GM18951 (cell line): ENCODE data around the gene CASR.

Experiments
- POLR2A ChIP-seq: IDR thresholded peaks from 4 replicates; pipeline ENCODE4 v1.6.1; 2011; ENCODE audit warnings: mild to moderate bottlenecking; ENCODE audit not compliant: insufficient read length, insufficient read depth; ENCODE audit errors: extremely low read depth
- in situ Hi-C: fragments of 300-500 bp; cut with MboI; formaldehyde crosslinking; loops from one replicate; pipeline ENCODE4 v1.12.0; 2022; ENCODE audit warnings: low sequenced_read_pairs, mixed read lengths, inconsistent platforms; ENCODE audit not compliant: unreplicated experiment

CASR gene

DNA sequence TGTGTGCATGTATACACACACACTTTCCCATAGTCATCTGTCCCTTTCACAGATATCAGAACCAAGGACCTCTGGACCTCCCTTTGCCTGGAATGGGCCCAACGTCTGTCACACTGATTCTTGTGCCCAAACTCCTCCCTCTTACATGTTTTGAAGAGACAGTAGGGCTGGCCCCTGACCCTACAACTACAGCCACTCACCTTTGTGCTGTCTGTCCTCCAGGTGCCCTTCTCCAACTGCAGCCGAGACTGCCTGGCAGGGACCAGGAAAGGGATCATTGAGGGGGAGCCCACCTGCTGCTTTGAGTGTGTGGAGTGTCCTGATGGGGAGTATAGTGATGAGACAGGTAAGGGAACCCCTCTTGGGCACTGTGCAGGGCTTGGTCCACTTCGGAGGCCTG lies 98.4 kb downstream of the CASR start:
- in situ Hi-C loops = no loop called here
- TF ChIP-seq POLR2A = no peak

DNA sequence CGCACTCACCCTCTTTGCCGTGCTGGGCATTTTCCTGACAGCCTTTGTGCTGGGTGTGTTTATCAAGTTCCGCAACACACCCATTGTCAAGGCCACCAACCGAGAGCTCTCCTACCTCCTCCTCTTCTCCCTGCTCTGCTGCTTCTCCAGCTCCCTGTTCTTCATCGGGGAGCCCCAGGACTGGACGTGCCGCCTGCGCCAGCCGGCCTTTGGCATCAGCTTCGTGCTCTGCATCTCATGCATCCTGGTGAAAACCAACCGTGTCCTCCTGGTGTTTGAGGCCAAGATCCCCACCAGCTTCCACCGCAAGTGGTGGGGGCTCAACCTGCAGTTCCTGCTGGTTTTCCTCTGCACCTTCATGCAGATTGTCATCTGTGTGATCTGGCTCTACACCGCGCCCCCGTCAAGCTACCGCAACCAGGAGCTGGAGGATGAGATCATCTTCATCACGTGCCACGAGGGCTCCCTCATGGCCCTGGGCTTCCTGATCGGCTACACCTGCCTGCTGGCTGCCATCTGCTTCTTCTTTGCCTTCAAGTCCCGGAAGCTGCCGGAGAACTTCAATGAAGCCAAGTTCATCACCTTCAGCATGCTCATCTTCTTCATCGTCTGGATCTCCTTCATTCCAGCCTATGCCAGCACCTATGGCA lies 100.5 kb downstream of the CASR start:
- in situ Hi-C loops = no loop called here

GRCh38 chr3:122284486-122284885 lies 101.0 kb downstream of the CASR start:
- no peak for TF ChIP-seq POLR2A
- in situ Hi-C loops = no loop called here

More for the DNA sequence above, 100.5 kb downstream of the CASR start:
- no peak for TF ChIP-seq POLR2A

DNA sequence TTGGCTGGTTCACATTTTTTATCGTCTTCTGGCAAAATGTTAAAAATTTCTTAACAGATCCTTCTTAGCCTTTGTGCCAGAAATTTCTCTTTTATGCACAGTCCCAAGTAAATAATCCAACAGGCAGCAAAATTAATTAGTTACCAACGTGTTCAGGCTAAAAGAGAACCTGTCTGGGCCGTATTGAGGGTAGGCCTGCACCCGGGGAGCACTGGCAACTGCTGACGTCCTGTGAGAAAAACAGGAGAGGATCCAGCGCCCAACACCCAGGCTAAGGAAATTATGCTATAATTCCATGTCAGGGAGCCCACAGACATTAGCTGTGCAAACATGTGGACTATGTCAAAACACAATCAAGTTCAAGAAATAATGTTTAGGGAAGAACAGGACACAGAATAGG lies 110.9 kb downstream of the CASR start:
- in situ Hi-C loops = no loop called here
- TF ChIP-seq POLR2A = no peak

- TF ChIP-seq POLR2A = no peak
- in situ Hi-C loops = no loop called here
Observed at GRCh38 chr3:122295266-122296062, 112.0 kb downstream of the CASR start.

DNA sequence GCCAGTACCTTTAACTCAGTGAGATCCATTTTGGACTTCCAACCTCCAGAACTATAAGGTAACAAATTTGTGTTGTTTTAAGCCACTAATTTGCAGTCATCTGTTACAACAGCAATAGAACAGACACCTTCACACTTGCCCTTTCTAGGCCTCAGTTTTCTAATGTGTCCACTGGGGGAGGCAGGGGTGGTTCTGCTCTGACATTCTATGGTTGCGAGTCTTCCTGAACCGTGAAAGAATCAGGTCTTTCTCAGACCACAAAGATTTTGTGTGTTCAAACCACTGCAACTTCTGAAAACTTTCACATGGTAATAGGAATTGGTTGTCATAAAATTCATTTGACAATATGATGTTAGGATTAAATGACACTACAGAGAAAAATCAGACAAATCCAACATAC lies 114.8 kb downstream of the CASR start:
- in situ Hi-C loops = no loop called here
- no peak for TF ChIP-seq POLR2A

DNA sequence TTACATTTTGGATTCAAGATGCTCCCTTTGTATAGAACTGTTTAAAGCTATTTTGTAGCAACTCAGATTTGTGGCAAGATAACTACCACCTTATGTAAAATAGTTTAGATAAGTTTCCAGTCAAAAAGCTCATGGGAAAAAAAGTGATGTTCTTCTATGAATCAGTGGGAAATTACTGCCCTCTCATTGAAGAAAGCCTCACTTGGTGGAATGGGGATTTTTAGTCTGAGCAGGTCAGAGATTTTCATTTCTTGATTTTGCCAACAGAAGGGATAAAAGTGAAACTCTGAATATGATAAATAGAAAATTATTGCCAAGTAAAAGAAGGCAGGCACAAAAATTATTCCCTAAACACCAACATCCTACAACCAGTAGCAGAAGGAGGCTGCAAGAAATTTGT lies 115.7 kb downstream of the CASR start:
- in situ Hi-C loops = no loop called here
- TF ChIP-seq POLR2A = no peak

- in situ Hi-C loops = no loop called here
- no peak for TF ChIP-seq POLR2A
Observed at GRCh38 chr3:122299872-122300460, 116.5 kb downstream of the CASR start.

- no peak for TF ChIP-seq POLR2A
- in situ Hi-C loops = no loop called here
Observed at GRCh38 chr3:122301063-122301462, 117.6 kb downstream of the CASR start.

DNA sequence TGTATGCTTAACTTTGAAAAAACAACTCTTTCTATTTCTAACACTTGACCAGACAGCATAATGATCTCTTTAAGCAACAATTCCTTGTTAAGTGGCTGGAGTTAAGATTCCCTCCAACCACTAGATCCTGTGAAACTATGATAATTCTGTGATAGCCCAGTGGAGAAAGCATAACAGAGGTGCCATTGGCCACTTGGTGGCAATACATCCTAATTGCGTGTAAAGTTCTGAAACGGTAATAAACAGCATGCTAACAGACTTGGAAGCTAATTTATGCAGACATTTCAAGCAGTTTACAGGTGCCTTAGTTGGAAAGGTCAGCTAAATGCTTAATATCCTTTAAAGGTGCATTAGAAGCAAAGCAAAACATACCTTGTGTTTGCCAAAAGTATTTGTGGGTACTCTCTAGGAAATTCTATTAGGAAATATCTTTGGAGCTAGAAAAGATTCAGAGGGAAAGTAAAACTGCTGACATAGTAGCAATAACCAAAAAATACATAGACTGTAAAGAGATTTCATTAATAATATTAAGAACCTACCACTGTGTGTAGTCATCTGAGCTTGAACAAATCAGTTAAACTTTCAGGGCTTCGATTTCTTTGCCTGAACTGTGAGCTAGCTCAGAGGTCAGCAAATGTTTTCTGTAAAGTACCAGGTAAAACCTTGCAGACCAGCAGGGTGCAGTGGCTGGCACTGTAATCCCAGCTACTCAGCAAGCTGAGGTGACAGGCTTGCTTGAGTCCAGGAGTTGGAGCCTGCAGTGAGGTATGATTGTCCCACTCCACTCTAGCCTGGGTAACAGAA lies 122.6 kb downstream of the CASR start:
- TF ChIP-seq POLR2A = no peak
- in situ Hi-C loops = no loop called here

DNA sequence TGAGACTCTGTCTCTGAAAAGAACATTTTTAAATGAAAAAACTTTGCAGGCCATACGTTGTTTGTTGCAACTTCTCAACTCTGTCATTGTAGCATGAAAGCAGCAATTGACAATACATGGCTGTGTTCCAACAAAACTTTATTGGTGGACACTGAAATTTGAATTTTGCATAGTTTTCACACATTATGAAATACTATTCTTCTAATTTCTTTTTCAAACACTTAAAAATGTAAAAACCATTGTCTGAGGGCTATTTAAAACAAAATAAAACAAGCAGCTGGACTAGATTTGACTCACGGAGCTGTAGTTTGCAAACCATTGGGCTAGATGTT lies 123.1 kb downstream of the CASR start:
- no peak for TF ChIP-seq POLR2A
- in situ Hi-C loops = no loop called here

- no peak for TF ChIP-seq POLR2A
- in situ Hi-C loops = no loop called here
Observed at GRCh38 chr3:122307094-122307687, 123.7 kb downstream of the CASR start.

DNA sequence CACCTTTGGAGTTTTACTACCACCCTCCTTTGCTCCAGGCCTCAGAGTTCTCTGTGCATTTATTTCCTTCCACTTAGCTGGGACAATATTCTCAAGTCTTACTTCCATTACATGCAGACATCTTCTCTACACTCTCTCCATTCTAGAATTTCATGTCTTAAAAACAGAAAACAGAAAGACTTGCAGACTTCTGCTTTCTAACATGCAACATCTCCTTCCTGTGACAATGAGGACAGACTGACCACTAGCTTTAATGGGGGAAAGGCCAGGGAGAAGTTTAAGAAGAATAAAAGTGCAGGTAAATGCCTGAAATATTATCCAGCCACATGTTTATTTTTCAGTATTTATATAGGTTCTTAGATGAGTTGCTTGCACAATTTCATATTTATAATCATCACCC lies 124.5 kb downstream of the CASR start:
- in situ Hi-C loops = no loop called here
- TF ChIP-seq POLR2A = no peak
